Measurements from ENCODE around the gene RAX2. TPM values are rescaled to one million over a fixed set of nuclear protein-coding genes. Genes with fewer than 3 reads are reported as not detected.

Gene RAX2
- total and polyA plus RNA-seq, 2 of the 13 experiments (the other 11 are each of a cell fraction or from before 2014, with no cell fraction given), result not detected

- TF ChIP-seq ZNF251 (CRISPR knock-in tag; IDR thresholded peaks at IDR 0.05) (no peak), ZNF33A (CRISPR knock-in tag; IDR thresholded peaks at IDR 0.05; ENCODE audit: borderline replicate concordance) (no peak)
Observed at GRCh38 chr19:3737487-3738205, 34.4 kb downstream of the RAX2 start (continued).

GRCh38 chr19:3736106-3736724 is 35.8 kb downstream of the RAX2 start:
- H3K4me3 ChIP-seq (replicated peaks in 1 of 3; ENCODE audit: insufficient read depth in 1 of 3, low read depth in 2 of 3, low read length in 3 of 3), result no peak overlapping the region
- no peak overlapping the region for H3K4me2 ChIP-seq (ENCODE audit: low read depth, low read length)
- TF ChIP-seq SMAD1 (CRISPR knock-in tag; IDR thresholded peaks at IDR 0.05; ENCODE audit: borderline replicate concordance, low read depth) (no peak), CREB1 (IDR thresholded peaks at IDR 0.05) (peak; percentile 78), CREB1 (CRISPR knock-in tag; IDR thresholded peaks at IDR 0.05) (no peak), REST (IDR thresholded peaks at IDR 0.05; ENCODE audit: borderline replicate concordance in 1 of 2, low read depth in 1 of 2, low read length in 2 of 2) (no peak), ATF7 (IDR thresholded peaks at IDR 0.05) (peak; percentile 75), ATF7 (CRISPR knock-in tag; IDR thresholded peaks at IDR 0.05) (no peak), SUZ12 (IDR thresholded peaks at IDR 0.05; ENCODE audit: low read depth, low read length) (no peak), ARID3A (IDR thresholded peaks at IDR 0.05; ENCODE audit: low read depth, low read length) (no peak)
- H3K36me3 ChIP-seq (replicated peaks in 1 of 2; ENCODE audit: control insufficient read depth in 1 of 2, insufficient read depth in 2 of 2, low read length in 2 of 2), result 0 out of 5 replicates have a peak, but pooled peaks cover 0 to 3% of the 10 kb centered on the region in 2 experiments
- no peaks in the 10 kb centered on the region for H3K27me3 ChIP-seq (ENCODE audit: control insufficient read depth in 1 of 2, insufficient read depth in 2 of 2, low read length in 2 of 2)
- H3K79me2 ChIP-seq (ENCODE audit: insufficient read depth, low read length), result no peaks in the 10 kb centered on the region
- no peaks in the 10 kb centered on the region for H3K4me1 ChIP-seq (ENCODE audit: insufficient read depth, low read length)
- intact Hi-C loops (cut with micrococcal nuclease; ENCODE audit: unreplicated experiment) (no loop called here), in situ Hi-C loops (cut with HindIII; ENCODE audit: extremely low pct_ligation_motif_present, low pct_unique_long_range_greater_than_20kb) (no loop called here)
- no peak for ATAC-seq
- H3K9ac ChIP-seq (ENCODE audit: insufficient read depth, low read depth, low read length), result no peak overlapping the region
- H3K9me3 ChIP-seq (ENCODE audit: low read length), result no peaks in the 10 kb centered on the region
- ChIA-PET POLR2A (no interaction called here), CTCF (ENCODE audit: low intra/inter-chr PET ratio, low total read pairs) (no interaction called here)
- no peaks in the 10 kb centered on the region for H4K20me1 ChIP-seq (ENCODE audit: insufficient read depth, low read length)
- H3K27ac ChIP-seq (ENCODE audit: extremely low read length, insufficient read depth, low read length), result no peak overlapping the region
- WGBS (ENCODE audit: low lambda C conversion rate), result 93% methylated on average over 14 of the region's 21 CpGs
- no TSS peak for BruUV-seq (replicated peaks)
- DNase-seq (ENCODE audit: low spot score), result no peak
- FAIRE-seq, result no peak
- H2AFZ ChIP-seq (ENCODE audit: low read length), result no peak overlapping the region
